ENCODE results near the gene ASTN2.

DNA sequence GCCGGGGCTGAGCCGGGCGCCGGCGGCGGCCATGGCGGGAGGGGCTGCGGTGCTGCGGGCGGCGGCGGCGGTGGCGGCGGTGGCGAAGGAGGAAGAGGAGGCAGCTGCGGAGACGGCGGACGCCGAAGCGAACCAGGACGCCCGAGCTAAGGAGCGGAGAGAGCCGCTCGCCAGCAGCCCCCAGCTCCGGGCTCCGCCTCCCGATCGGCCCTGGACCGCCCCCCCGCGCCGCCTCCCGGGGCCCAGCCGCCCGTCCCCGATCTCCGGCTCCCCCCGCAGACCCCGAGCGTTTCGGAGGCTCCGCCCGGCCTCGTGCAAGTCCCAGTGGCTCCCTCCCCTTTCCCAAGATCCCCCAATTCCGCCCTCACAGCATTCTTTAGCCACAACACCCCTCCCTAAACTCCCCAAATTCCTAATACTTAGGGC is at the start of gene ASTN2:
- TF ChIP-seq, protein P1, sequence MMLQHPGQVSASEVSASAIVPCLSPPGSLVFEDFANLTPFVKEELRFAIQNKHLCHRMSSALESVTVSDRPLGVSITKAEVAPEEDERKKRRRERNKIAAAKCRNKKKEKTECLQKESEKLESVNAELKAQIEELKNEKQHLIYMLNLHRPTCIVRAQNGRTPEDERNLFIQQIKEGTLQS (IDR thresholded peaks at IDR 0.05) = no peak
- TF ChIP-seq CTCF (IDR thresholded peaks at IDR 0.05; ENCODE audit: low read depth, low read length, missing input control) (no peak), TAF1 (conservative IDR thresholded peaks at IDR 0.05) (no peak), RAD21 (IDR thresholded peaks at IDR 0.05) (no peak), JUND (IDR thresholded peaks at IDR 0.05) (no peak), GABPA (IDR thresholded peaks at IDR 0.05 in 1 of 2, conservative IDR thresholded peaks at IDR 0.05 in 1 of 2) (no peak), EGR1 (IDR thresholded peaks at IDR 0.05; ENCODE audit: low read depth in 2 of 2) (no peak), ZBTB33 (IDR thresholded peaks at IDR 0.05) (no peak), SP1 (IDR thresholded peaks at IDR 0.05) (no peak)
- TF ChIP-seq, protein P2, sequence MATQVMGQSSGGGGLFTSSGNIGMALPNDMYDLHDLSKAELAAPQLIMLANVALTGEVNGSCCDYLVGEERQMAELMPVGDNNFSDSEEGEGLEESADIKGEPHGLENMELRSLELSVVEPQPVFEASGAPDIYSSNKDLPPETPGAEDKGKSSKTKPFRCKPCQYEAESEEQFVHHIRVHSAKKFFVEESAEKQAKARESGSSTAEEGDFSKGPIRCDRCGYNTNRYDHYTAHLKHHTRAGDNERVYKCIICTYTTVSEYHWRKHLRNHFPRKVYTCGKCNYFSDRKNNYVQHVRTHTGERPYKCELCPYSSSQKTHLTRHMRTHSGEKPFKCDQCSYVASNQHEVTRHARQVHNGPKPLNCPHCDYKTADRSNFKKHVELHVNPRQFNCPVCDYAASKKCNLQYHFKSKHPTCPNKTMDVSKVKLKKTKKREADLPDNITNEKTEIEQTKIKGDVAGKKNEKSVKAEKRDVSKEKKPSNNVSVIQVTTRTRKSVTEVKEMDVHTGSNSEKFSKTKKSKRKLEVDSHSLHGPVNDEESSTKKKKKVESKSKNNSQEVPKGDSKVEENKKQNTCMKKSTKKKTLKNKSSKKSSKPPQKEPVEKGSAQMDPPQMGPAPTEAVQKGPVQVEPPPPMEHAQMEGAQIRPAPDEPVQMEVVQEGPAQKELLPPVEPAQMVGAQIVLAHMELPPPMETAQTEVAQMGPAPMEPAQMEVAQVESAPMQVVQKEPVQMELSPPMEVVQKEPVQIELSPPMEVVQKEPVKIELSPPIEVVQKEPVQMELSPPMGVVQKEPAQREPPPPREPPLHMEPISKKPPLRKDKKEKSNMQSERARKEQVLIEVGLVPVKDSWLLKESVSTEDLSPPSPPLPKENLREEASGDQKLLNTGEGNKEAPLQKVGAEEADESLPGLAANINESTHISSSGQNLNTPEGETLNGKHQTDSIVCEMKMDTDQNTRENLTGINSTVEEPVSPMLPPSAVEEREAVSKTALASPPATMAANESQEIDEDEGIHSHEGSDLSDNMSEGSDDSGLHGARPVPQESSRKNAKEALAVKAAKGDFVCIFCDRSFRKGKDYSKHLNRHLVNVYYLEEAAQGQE (IDR thresholded peaks at IDR 0.05) = no peak

Measured in liver (tissue), 3 donors.